GM18526 (cell line): ENCODE data around the gene MYO18B.

Experiments used
- POLR2A ChIP-seq: IDR thresholded peaks from 3 replicates; pipeline ENCODE4 v1.6.1; 2011; ENCODE audit not compliant: insufficient read length; ENCODE audit errors: extremely low read depth

Gene MYO18B

DNA sequence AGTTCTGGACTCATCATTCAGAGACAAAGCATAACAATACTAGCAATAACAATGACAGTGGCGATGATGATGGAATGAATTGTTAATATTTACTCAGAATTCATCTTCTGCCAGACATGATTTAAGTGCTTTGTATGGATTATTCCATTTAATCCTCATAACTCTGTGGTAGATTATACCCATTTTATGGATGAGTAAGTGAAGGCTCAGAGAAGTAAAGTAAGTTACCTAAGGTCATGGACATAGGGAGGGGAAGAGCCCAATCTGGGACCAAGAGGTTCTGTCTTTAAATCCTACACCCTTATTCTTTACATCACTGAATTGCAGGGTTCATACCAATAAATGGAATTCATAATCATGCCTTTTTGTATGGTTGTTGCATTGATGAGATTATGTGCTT lies 72.7 kb downstream of the MYO18B start:
- TF ChIP-seq POLR2A: no peak

DNA sequence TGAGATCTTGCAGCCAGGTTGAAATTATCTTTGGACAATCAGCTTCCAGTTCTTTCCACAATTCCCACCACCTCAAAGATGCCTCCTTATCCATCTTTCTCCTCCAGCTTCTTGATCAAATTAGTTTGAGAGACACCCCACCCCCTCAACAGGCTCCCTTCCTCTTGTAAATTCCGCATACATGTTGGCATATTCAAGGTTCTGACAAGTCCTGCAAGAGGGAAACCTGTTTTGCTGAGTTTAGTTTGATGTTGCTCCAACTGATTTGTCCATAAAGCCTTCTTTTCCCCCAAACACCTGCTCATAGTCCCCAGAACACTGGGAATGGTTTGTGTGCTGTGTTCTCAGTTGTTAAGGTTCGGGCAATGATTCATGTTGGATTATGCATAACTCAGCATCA lies 73.6 kb downstream of the MYO18B start:
- no peak for TF ChIP-seq POLR2A

DNA sequence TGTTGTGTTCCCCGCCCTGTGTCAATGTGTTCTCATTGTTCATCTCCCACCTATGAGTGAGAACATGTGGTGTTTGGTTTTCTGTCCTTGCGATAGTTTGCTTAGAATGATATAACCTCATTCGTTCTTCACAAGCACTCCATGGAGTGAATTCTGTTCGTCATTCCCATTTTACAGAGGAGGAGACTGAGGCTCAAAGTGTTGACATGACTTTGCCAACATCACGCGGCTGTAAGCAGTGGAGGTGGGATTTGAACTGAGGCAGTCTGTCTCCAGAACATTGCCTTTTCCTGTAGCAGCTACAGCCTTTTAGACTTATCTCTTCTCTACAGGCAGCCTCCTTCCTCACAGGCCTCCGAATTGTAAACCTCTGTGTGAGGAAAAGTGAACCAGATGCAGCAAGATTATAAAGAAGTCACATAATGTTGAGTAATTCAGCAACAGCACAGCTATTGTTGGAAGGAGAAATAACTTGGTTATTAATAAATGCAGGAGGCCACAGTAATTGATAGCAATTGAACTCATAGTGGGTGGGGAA lies 74.6 kb downstream of the MYO18B start:
- no peak for TF ChIP-seq POLR2A

DNA sequence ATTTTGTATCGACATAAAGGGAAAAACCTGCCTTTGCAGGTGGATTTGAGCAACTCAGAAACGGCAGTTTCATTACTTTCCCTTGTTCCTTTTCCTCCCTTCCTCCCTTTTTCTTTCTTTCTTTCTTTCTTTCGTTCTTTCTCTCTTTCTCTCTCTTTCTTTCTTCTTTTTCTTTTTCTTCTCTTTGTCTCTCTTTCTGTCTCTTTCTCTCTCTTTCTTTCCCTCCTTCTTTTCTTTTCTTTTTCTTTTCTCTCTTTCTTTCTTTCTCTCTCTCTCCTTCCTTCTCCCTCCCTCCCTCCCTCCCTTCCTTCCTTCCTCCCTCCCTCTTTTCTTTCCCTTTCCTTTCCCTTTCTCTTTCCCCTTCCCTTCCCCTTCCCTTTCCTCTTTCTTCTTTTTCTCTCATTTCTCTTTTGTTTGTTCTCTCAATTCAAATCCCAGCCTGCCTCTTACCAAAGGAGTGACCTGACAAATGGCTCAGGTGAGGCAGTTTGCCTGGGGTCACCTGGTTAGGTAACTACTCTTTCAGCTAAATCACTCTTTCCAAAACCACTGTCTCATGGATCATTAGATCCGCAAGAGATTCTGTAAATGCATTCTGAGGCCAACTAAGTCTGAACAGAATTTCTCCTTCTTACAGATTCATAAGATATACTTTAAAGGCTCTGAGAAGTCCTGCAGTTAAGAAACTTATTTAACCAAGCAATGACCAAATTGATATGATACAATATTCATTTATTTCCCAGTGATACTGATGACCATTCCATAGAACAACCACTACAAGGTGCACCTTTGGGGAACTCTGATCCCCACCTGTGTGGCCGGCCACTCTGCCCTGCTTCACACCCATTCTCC lies 75.3 kb downstream of the MYO18B start:
- TF ChIP-seq POLR2A: no peak

DNA sequence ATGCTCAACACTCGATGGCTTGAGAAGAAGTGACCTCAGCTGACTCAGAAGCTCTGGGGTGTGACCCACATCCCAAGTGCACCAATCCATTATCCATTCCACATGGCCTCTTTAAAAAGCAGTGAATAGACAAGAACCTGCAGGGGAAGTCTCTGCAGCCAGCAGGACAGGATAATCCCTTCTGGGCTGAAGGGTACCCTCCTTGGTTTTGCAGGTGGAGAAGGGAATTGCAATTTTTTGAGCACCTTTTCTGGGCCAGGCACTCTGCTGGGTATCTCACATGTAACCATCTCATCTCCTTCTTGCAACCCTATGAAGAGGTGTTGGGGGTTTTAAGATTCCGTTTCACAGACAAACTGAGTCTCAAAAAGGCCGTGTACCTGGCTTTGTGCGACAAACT lies 76.6 kb downstream of the MYO18B start:
- no peak for TF ChIP-seq POLR2A

DNA sequence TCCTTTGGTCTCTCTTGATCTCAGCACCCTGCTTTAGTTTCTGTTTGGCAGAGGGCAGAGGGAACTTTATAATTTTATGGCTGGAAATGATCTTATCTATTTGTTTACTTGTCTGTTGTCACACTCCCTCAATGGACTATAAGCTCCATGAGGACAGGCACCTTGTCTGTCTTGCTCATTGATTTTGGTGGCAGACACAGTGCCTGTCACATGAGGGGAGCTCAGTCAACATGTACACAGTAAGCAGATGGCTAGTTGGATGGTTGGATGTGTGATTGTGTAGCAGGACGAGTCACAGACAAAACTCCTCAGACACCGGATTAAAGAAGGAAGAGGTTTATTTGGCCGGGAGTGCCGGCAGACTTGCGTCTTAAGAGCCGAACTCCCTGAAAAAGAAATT lies 80.4 kb downstream of the MYO18B start:
- TF ChIP-seq POLR2A: no peak

DNA sequence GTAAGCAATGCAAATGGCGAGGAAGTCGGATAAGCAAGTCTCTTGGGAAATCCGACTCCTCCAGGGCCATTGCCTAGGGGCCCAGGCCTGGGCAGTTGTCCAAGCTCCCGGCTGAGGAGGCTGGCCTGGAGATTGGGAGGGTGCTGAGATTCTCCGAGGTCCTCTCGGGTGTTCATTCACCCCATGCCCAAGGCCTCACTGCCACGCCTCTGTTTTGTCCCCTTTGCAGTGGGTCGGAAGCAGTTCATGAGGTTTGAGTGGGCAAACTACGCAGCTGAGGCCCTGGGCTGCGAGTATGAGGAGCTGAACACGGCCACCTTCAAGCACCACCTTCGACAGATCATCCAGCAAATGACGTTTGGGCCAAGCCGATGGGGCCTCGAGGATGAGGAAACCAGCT lies 81.3 kb downstream of the MYO18B start:
- no peak for TF ChIP-seq POLR2A

DNA sequence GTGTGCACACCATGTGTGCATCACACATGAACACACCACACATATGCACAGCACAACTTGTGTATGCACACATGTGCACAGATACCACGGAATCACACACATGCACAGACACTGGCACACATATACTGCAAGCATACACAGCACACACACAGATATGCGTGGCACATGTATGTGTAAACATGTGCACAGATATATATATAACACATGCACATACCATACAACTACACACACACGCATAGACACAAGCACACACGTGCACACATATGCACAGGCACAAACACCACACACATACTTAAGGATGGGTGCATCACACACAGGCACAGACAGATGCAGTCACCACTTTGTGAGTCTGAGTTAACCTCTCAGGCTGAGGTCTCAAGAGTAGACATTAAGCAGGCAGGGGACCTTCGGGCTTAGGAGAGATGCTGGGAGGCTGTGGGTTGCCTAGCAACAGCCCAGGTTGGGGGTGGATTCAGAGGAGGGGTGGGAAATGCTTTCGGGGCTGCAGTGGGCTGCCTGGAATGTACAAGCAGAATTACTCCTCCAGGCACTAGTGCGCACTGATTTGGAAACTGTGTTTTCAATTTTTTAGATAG lies 82.9 kb downstream of the MYO18B start:
- TF ChIP-seq POLR2A: no peak

DNA sequence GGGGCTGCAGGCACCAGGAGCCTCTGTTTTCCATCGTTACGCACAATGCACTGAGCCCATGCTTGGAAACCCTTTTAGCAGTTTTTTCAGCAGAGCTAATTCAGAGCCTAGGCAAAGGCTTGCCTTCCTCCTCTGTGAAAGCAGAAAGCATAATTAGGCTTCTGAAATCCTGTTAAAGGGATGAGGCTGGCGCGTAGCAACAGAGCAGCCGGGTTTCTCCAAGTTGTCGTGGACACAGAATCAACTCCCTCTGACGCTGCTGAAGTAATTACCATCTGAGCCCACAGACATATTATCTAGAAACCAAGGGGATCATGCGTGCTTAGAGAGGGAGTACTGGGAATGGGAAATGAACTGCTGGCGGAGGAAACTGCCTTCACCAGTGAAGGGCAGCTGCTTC lies 85.4 kb downstream of the MYO18B start:
- TF ChIP-seq POLR2A: no peak

DNA sequence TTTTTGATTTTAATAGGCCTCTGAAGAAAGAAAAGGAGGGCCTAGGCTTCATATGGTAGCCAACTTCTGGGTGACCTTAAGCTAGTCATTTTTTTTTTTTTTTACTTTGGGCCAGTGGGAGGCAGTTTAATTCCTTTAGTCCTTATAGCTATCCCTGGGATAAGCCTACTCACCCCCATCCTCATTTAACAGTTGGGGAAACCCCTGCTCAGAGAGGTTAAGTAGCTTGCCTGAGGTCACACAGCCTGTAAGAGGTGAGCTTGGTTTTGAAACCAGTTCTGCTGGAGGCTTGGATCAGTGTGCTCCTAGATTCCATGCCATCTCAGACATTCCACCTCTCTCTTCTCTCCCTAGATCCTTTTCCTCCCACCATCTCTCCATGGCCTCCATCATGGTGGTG lies 86.4 kb downstream of the MYO18B start:
- no peak for TF ChIP-seq POLR2A

DNA sequence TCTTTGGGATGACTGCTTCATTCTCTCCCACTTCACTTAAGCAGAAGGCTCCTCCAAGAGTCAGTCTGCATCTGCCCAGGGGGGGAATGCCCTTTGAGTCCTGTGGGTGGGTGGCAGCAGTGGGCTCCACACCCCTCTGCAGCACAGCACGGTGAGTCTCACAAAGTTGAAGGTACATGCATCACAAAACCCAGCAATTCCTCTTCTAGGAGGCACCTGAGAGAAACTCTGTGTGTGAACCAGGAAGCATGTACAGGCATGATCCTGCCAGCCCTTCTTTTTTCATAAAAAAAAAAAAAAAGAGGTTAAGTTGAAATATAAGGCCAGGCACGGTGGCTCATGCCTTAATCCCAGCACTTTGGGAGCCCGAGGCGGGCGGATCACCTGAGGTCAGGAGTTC lies 87.2 kb downstream of the MYO18B start:
- no peak for TF ChIP-seq POLR2A

DNA sequence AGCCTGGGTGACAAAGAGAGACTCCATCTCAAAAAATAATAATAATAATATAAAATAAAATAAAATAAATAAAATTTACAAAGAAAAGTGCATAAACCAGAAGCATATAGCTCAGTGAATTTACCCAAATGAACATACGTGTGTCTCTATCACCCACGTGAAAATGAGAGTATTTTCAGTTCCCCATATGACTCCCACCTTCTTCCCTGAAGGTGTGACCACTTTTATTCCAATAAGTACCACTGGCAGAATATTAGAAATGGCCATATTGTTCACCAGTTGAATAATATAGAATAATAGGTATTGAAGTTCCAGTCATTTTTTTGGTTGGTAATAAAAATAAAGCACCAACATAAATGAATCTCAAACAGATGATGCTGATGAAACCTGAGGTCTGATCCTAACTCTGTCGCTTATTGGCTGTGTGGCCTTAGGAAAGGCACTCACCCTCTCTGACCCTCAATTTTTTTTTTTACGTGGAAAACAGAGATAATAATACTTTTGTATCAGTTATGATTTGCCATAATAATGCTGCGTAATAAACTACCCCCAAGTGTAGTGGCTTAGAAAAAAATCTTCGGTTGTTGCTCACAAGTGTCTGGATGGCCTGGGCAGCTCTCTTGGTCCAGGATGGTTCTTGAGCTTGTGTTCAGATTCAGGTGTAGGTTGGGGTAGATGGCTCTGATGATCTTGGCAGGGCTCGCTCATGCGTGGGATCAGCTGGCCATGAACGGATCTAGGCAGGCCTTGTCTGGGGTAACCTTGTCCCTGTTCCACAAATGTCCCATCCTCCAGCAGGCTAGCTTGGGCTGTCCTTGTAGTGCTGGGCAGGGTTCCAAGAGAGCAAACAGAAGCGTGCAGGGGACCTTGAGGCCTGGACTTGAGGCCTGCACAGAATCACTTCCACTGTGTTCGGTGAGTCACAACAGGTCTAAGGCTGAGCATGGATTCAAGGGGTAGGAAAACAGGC lies 88.1 kb downstream of the MYO18B start:
- no peak for TF ChIP-seq POLR2A

DNA sequence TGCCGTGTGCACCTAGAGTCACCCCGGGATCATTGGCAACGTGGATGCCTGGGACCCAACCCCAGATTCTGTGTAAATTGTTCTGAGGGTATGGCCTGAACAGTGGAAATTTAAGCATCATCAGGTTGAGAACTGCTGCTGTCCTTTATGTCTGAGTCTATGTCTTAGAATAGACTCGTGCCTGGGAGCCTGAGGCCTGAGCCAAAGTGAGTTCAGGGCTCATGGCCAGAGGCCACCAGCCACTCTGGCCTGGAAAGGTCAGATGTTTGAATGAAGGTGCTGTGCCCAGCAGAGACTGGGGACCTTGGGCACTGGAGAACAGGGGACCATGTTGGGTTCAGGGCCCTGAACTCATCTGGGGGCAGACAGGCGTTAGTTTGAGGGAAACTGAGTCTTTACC lies 91.1 kb downstream of the MYO18B start:
- no peak for TF ChIP-seq POLR2A

DNA sequence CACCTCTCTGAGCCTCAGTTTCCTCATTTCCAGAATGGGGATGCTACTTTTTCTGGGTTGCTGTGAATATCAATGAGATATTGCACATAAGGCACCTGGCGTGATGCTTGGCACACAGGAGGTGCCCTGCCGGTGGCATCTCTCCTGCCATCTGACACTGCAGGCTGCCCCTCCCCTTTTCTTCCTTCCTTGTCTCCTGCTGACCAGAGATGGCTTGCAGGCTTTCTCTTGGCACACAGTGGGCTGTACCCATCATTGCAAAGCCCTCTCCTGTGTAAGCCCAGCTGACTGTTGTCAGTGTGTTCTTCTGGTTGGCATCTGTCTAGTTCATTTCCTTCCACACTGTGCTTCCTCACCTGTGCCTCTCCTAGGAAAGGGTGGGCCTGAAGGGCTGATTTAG lies 91.7 kb downstream of the MYO18B start:
- TF ChIP-seq POLR2A: no peak

DNA sequence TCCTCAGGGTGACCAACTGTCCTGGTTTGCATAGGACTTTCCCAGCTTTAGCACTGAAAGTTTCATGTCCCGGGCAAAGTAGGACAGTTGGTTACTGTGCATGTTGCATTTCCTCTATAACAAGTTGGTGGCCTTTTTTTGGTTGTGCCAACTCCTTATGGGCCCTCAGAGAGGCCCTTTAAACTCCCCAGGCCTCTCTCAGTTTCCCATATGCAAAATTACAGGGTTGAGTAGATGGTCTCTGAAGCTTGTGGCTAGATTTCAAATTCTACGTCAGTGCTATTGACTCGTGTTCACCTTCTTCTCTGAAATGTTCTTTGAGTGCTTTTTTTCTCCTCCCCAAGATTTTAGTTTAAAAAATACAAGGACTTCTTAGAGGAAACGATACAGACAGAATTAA lies 92.5 kb downstream of the MYO18B start:
- no peak for TF ChIP-seq POLR2A
